ENCODE data around the gene DOCK10.
"Not testable (repeated sequence)": the region's sequence is repeated elsewhere in the genome, so short reads cannot be mapped to it uniquely, and the experiment has no call there.

The DOCK10 gene

GRCh38 chr2:224941960-224942359, 100.3 kb downstream of the DOCK10 start:
- DNase-seq, result no peak

GRCh38 chr2:224940618-224941017, 101.7 kb downstream of the DOCK10 start:
- DNase-seq, result no peak

GRCh38 chr2:224938651-224939182, 103.6 kb downstream of the DOCK10 start:
- DNase-seq, result no peak

- no peak for DNase-seq
Measured at GRCh38 chr2:224937887-224938286, 104.4 kb downstream of the DOCK10 start.

- no peak for DNase-seq
Measured at GRCh38 chr2:224934526-224935188, 107.6 kb downstream of the DOCK10 start.

GRCh38 chr2:224933431-224933830, 108.8 kb downstream of the DOCK10 start:
- no peak for DNase-seq

GRCh38 chr2:224932522-224932921, 109.7 kb downstream of the DOCK10 start:
- DNase-seq, result no peak

- DNase-seq, result no peak
Measured at GRCh38 chr2:224931956-224932355, 110.3 kb downstream of the DOCK10 start.

- DNase-seq, result no peak
Measured at GRCh38 chr2:224930990-224931389, 111.3 kb downstream of the DOCK10 start.

GRCh38 chr2:224930124-224930523, 112.1 kb downstream of the DOCK10 start:
- no peak for DNase-seq

GRCh38 chr2:224929512-224929911, 112.8 kb downstream of the DOCK10 start:
- DNase-seq, result no peak

GRCh38 chr2:224927646-224928173, 114.6 kb downstream of the DOCK10 start:
- DNase-seq, result no peak

- DNase-seq, result no peak
Measured at GRCh38 chr2:224927011-224927410, 115.3 kb downstream of the DOCK10 start.

GRCh38 chr2:224925810-224926100, 116.5 kb downstream of the DOCK10 start:
- no peak for DNase-seq

- DNase-seq, result no peak
Measured at GRCh38 chr2:224925061-224925809, 117.0 kb downstream of the DOCK10 start.

GRCh38 chr2:224924631-224925030, 117.6 kb downstream of the DOCK10 start:
- no peak for DNase-seq

GRCh38 chr2:224922142-224922727, 120.0 kb downstream of the DOCK10 start:
- DNase-seq, result no peak

- no peak for DNase-seq
Measured at GRCh38 chr2:224919472-224920110, 122.7 kb downstream of the DOCK10 start.

- no peak for DNase-seq
Measured at GRCh38 chr2:224918626-224919471, 123.4 kb downstream of the DOCK10 start.

- DNase-seq, result not testable (repeated sequence)
Measured at GRCh38 chr2:224917246-224917645, 125.0 kb downstream of the DOCK10 start.

- DNase-seq, result no peak
Measured at GRCh38 chr2:224915136-224915535, 127.1 kb downstream of the DOCK10 start.

GRCh38 chr2:224910574-224910925, 131.7 kb downstream of the DOCK10 start:
- no peak for DNase-seq
